ENCODE data around the gene IGFLR1.

DNA sequence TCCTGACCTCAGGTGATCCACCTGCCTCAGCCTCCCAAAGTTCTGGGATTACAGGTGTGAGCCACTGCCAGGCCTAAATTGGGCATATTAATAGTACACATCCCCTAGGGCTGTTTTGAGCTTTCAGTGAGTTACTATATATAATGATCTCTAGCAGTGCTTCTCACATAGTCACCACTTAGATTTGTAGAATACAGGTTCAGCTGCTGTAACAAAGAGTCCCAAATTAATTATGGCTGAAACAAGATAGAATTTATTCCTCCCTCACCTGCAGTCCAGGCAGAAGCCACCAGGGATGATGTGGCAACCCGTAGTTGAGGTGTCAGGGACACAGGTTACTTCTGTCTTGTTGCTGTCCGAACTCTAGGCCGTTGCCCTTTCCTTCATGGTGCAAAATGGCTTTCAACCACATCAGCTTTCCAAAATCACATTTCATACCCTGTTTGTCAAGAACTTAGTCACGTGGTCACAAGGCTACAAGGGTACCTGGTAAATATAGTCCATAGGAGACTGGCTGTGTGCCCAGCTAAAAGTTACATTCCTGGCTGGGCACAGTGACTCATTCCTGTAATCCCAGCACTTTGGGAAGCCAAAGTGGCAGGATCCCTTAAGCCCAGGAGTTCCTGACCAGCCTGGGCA, 18.6 kb upstream of the IGFLR1 start:
- TF ChIP-seq, protein P1, sequence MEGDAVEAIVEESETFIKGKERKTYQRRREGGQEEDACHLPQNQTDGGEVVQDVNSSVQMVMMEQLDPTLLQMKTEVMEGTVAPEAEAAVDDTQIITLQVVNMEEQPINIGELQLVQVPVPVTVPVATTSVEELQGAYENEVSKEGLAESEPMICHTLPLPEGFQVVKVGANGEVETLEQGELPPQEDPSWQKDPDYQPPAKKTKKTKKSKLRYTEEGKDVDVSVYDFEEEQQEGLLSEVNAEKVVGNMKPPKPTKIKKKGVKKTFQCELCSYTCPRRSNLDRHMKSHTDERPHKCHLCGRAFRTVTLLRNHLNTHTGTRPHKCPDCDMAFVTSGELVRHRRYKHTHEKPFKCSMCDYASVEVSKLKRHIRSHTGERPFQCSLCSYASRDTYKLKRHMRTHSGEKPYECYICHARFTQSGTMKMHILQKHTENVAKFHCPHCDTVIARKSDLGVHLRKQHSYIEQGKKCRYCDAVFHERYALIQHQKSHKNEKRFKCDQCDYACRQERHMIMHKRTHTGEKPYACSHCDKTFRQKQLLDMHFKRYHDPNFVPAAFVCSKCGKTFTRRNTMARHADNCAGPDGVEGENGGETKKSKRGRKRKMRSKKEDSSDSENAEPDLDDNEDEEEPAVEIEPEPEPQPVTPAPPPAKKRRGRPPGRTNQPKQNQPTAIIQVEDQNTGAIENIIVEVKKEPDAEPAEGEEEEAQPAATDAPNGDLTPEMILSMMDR (IDR thresholded peaks at IDR 0.05): no peak
- TF ChIP-seq POLR2A (IDR thresholded peaks at IDR 0.05): no peak
